ENCODE data around the gene IFT74.

Gene IFT74

DNA sequence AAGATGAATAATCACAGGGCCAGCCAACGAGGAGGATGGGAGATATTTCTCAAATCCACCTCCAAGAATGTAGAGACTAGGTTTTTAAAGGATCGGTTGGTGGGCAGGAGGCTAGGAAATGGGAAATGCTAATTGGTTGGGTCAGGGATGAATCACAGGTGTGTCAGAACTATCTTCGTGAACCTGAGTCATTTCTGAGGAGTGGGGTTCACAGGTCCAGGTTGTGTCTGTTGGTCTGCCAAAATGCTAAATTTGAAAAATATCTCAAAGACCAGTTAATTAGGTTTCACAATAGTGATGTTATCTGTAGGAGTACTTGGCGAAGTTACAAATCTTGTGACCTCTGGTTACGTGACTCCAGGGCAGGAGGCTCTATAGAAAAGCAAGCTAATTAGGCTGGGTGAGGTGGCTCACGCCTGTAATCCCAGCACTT, 6.6 kb upstream of the IFT74 start:
- no peak overlapping the region for H3K4me3 ChIP-seq (ENCODE audit: low read length)
- TF ChIP-seq, protein P1, sequence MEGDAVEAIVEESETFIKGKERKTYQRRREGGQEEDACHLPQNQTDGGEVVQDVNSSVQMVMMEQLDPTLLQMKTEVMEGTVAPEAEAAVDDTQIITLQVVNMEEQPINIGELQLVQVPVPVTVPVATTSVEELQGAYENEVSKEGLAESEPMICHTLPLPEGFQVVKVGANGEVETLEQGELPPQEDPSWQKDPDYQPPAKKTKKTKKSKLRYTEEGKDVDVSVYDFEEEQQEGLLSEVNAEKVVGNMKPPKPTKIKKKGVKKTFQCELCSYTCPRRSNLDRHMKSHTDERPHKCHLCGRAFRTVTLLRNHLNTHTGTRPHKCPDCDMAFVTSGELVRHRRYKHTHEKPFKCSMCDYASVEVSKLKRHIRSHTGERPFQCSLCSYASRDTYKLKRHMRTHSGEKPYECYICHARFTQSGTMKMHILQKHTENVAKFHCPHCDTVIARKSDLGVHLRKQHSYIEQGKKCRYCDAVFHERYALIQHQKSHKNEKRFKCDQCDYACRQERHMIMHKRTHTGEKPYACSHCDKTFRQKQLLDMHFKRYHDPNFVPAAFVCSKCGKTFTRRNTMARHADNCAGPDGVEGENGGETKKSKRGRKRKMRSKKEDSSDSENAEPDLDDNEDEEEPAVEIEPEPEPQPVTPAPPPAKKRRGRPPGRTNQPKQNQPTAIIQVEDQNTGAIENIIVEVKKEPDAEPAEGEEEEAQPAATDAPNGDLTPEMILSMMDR (conservative IDR thresholded peaks at IDR 0.05; ENCODE audit: low read length), result no peak
- DNase-seq (ENCODE audit: low read depth), result no peak

DNA sequence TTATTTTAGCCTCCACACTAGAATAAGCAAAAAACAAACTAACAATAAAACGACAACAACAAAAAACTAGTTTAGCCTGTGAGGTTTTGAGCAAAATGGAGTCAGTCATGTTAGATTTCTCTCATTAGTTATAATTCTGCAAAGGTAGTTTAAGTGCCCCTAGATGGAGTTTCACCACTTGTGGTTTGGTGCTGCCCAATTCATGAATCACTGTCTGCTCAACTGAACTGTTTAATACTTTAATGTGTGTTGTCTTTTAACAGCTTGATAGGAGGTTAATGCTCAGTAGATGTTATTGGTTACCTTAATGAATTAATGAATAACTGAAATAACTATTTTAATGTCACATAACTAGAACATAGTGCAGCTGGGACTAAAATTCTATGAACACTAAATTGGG, 5.7 kb upstream of the IFT74 start:
- DNase-seq (ENCODE audit: low read depth), result no peak
- TF ChIP-seq, protein P1 (conservative IDR thresholded peaks at IDR 0.05; ENCODE audit: low read length), result no peak
- no peak overlapping the region for H3K4me3 ChIP-seq (ENCODE audit: low read length)

DNA sequence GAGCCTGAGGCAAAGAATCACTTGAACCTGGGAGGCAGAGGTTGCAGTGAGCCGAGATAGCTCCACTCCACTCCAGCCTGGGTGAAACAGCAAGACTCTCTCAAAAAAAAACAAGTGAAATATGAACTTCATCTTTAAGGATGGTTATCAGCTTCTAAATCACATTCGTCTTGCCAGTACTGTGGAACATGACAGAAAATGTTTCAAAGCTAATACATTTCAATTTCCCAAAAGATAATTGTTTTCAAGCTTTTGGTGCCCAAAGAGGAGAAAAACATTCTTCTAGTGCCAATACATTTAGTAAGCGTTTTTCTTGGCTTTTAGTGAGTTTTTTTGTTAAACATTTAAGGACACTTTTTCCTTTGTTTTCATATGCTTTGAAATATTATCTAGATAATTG, 4.4 kb upstream of the IFT74 start:
- TF ChIP-seq, protein P1 (conservative IDR thresholded peaks at IDR 0.05; ENCODE audit: low read length), result no peak
- no peak overlapping the region for H3K4me3 ChIP-seq (ENCODE audit: low read length)
- DNase-seq (ENCODE audit: low read depth), result no peak

DNA sequence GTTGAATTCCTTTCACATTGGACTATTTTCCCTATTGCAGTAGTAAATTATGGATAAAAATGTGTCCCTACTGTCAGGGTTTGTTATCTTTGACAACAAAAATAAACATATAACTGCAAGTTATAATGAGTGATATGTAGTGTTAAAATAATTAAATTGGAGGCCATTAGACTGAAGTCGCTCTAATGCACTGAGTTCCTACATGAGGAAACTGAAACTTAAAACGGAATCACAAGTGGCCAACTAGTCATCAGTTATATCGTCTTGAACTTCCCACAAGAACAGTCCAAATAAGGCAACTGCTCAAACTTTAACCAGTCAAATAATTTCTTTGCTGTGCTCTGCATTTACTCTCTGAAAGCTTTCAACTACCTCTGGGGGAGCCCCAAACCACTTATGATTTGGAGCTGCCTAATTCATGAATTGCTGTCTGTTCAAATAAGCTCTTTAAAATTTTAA, 2.1 kb upstream of the IFT74 start:
- DNase-seq (ENCODE audit: low read depth), result no peak
- TF ChIP-seq, protein P1 (conservative IDR thresholded peaks at IDR 0.05; ENCODE audit: low read length), result no peak
- no peak overlapping the region for H3K4me3 ChIP-seq (ENCODE audit: low read length)

DNA sequence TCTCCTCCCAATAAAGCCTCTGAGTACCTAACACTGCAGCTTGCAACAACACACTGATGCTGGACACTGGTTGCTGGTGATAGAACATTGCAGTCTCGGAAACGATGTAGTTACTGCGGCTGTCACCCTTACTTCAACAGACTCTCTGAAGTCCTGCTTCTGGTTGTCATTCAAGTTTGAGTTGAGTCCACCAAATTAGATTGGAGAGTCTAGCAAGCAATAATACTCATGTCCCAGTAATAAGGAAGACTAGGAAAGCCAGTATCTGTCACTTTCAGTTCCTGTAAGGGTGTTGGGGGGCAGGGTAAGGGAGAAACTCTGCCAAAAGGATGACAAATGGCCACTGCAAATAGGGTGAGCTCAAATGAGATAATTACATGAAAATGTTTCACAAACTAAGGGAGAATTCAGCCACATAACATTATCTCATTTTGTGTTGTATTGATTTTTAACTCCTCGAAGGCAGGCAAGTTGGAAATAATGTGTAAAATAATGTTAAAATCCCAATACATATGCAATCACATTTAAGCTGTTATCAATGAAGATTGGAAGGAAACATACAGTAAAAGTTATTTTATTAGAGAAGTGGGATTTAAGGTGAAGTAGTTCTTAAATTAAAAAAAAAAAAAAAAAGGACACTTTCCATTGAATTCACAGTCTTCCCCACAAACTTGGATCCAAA, 849 bp upstream of the IFT74 start:
- H3K4me3 ChIP-seq (ENCODE audit: low read length), result peak overlapping the region; percentile 86
- peak; percentile 20 for DNase-seq (ENCODE audit: low read depth)
- TF ChIP-seq, protein P1 (conservative IDR thresholded peaks at IDR 0.05; ENCODE audit: low read length), result no peak

DNA sequence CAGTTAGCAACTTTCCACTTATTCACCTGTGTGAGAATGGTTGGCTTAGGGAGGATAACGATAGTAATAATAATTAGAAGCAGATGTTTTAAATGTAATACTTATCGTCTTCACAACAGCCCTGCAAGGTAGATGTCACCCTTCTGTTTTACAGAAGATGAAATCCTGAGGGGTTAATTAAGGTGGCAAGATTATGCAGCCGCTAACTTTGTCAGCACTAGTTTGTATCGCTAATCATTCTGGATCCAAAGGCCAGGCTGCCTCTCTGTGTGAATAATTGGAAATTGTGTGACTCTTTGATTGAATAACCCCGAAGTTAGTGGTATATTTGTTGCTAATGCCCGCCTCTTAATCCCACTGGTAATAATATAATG, 635 bp downstream of the IFT74 start:
- DNase-seq (ENCODE audit: low read depth), result no peak
- peak overlapping the region; percentile 86 for H3K4me3 ChIP-seq (ENCODE audit: low read length)
- TF ChIP-seq, protein P1 (conservative IDR thresholded peaks at IDR 0.05; ENCODE audit: low read length), result no peak

DNA sequence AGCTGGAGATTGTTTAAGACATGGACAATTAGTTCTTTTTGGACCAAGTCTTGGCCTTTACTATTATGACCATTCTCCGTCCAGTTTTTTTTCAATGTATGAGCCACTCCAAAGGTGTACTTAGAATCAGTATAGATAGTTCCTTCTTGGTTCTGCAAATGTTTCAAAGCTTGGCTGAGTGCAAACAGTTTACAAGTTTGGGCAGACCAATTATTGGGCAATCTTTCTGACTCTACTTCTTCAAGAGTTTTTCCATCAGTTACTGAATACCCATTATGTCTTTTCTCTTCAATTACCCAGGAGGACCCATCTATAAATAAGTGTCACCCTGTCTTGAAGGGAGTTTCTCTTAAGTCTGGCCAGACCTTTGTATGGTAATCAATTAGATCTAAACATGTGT, 15.5 kb downstream of the IFT74 start:
- TF ChIP-seq, protein P1 (conservative IDR thresholded peaks at IDR 0.05; ENCODE audit: low read length), result no peak
- DNase-seq (ENCODE audit: low read depth), result no peak
- H3K4me3 ChIP-seq (ENCODE audit: low read length), result no peak overlapping the region

Measured in AG10803 (cell line).